Measurements from ENCODE around the gene HEMK1.

DNA sequence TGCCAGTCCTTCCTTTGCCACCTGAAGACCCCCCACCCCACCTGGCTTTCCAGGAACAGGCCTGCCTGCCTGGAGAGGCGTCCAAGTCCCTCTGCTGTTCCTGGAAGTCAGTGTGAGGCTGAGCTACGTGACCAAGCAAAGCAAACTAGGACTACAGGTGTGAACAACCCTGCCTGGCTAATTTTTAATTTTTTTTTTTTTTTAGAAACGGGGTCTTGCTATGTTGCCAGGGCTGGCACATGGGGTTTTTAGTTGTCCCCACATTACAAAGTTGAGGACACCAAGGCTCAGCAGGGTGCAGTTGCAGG is 17.4 kb downstream of the HEMK1 start:
- TF ChIP-seq, protein P1, sequence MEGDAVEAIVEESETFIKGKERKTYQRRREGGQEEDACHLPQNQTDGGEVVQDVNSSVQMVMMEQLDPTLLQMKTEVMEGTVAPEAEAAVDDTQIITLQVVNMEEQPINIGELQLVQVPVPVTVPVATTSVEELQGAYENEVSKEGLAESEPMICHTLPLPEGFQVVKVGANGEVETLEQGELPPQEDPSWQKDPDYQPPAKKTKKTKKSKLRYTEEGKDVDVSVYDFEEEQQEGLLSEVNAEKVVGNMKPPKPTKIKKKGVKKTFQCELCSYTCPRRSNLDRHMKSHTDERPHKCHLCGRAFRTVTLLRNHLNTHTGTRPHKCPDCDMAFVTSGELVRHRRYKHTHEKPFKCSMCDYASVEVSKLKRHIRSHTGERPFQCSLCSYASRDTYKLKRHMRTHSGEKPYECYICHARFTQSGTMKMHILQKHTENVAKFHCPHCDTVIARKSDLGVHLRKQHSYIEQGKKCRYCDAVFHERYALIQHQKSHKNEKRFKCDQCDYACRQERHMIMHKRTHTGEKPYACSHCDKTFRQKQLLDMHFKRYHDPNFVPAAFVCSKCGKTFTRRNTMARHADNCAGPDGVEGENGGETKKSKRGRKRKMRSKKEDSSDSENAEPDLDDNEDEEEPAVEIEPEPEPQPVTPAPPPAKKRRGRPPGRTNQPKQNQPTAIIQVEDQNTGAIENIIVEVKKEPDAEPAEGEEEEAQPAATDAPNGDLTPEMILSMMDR (IDR thresholded peaks at IDR 0.05) = no peak
- TF ChIP-seq POLR2AphosphoS5 (IDR thresholded peaks at IDR 0.05) = no peak
- no peak for TF ChIP-seq POLR2A (IDR thresholded peaks at IDR 0.05)

Measured in prostate gland (tissue), 2 donors.